TTC549 (cell line): ENCODE results near the gene EIF5B.

ENCODE experiments used
- FAIRE-seq: peaks from 2 replicates; lab custom pipeline; 2012; peaks lifted over from hg19 to GRCh38; lab: Jason Lieb, UNC

The EIF5B gene

GRCh38 chr2:99374747-99375146 is 37.6 kb downstream of the EIF5B start:
- FAIRE-seq, result peak; percentile 39

DNA sequence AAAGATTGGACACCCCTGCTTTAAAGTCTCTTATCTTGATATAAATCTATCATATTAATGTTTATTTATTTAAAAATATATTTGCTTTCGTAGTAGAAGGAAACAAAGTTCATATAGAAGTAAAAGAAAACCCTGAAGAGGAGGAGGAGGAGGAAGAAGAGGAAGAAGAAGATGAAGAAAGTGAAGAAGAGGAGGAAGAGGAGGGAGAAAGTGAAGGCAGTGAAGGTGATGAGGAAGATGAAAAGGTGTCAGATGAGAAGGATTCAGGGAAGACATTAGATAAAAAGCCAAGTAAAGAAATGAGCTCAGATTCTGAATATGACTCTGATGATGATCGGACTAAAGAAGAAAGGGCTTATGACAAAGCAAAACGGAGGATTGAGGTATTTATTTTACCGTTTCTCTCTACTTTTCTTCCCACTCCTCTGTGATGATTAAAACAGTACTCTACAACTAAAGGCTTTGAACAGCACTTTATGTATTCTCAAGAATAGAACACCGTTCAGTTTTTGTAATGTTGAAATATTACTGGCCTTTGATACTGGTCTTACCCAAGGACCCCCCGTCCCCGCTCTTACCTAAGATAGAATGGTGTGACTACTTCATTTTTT is 39.2 kb downstream of the EIF5B start:
- FAIRE-seq, result no peak

DNA sequence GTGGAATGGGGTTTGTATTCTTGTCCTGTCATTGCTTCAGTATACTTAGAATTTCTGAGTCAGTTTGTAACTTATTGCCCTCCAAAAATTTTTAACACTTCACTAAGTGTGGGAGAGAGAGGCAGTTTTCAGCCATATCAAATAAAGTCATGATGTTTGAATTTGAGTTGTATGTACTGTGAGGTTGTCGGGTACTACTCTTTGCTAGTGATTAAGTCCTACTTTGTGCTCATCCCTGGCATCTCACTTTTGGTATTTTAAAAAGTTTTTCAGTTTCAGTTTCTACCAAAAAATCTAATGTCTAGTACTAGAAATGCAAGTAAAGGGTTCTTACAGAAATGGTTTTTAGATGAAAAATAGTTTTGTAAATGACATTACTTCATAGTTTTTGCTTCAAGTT is 40.7 kb downstream of the EIF5B start:
- FAIRE-seq, result no peak

- FAIRE-seq, result no peak
These were observed 43.3 kb downstream of the EIF5B start for GRCh38 chr2:99380376-99381010.

DNA sequence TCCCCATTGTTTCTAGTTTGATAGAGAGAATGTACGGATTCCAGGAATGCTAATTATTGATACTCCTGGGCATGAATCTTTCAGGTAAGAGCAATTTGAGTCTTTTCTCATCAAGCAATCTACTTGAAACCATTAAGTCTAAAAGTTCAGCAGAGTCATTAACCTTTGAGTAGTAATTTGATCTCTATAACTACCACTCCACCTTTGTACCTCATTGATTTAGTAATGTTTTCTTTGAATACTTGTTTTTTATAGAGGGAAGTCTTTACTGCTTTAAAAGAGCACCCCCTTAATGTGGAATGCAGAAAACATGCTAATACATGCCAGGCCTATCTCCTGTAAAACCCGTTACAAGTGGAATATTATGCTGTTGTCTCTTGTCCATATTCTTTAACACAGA is 45.0 kb downstream of the EIF5B start:
- FAIRE-seq, result no peak

DNA sequence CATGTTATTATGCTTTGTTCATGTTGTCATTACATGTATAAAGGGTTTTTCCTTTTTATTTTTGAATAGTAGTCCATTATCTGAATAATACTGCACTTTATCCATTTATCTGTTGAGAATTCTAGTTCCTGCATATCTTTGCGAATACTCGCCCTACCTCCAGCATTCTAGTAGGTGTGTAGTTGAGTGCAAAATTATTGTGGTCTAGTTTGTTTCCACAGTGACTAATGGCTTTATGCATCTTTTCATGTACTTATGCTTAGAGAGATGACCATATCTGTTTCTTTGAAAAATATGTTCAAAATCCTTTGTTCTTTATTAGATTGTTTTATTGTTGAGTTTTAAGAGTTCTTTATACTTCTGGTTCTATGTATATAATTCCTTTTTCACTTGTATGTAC is 48.8 kb downstream of the EIF5B start:
- no peak for FAIRE-seq

DNA sequence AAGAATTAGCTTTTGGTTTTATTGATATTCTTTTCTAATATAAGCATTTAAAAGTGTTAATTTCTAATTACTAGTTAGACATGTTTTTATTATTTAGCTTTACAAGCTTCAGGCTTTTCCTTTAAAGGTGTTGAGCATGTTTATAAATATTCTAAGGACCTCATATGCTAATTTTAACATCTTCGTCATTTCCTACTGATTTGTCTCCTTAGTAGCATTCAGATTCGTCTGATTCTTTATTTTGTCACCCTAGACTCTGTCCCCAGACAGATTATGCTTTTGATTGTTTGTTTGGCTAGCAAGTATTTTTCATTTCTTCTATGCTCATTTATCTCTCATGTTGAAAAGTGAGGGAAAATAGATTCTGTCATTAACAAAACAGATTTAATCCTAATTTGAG is 51.7 kb downstream of the EIF5B start:
- FAIRE-seq, result no peak

DNA sequence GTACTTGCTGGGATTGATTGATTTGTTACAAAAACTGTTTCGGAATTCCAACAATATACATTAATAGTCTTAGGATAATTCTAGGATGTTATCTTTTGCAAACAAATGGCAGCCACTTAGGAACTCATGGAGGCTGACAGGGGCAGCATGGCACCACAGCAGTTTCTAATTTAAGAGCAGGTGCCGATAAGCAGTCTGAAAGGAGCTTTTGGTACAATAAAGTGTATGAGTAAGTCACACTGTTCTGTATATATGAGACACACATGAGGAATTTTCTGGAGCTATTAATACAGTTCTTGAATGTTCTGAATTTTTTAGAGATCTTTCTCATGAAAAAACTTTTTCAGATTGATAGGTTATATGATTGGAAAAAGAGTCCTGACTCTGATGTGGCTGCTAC is 52.2 kb downstream of the EIF5B start:
- no peak for FAIRE-seq

DNA sequence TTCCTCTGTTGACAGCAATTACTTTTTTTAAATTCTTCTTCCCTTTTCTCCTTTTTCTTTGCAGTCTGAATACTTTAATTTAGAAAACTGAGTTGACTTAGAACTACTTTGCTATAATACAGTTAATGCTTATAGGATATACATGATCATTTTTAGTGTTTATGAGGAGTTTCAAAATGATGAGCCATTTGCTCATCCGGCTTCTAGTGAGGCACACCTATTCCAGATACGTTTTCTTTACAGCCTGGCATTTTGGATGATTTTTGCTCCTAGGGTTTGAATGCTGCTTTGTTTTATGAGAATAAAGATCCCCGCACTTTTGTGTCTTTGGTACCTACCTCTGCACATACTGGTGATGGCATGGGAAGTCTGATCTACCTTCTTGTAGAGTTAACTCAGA is 52.8 kb downstream of the EIF5B start:
- FAIRE-seq, result no peak

GRCh38 chr2:99395589-99396130 is 58.5 kb downstream of the EIF5B start:
- FAIRE-seq, result no peak

DNA sequence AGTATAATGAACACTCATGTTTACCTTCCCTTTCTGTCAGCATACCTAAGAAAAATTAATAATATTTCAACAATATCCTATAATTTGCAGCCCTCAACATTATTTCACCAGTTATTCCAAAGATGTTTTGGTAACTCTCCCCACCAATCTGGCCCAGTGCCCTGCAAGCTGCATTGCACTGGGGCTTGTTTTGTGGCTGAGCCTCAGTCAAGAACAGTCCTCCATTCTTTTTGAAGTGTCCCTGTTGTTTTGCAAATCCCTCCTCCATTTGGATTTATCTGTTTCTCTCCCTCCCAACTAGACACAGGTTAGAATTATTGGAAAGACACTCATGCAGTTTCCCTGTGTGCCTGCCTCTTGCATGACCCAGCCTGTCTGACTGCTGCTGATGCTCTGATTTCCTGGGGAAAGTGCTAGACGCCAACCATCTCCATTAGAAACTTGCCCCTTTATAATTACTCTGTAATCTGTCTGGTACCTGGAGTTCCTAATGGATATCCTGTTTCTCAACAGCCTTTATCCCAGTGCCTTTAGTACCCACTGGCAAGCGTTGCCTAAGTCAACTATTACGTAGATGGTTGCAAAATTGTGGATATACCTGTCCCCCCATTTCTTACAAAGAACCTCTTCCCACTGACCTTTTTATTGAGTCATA is 60.2 kb downstream of the EIF5B start:
- FAIRE-seq, result no peak

DNA sequence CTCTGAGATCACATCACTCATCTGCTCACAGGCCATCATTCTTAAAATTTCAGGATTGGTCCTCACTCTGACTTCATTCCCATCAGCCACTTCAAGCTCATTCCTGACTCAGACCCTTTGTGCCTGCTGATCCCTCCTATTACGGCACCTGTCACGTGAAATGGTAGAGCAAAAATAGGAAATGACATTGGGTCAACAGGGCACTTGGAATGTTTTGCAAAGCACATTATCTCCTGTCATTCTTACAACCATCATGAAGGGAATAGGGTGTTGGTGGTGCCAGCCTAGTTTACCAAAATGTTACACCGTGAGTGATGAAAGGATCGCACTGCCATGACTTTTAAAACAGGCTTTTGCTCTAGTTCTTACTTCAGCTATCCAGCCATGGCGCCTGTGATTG is 61.1 kb downstream of the EIF5B start:
- no peak for FAIRE-seq

DNA sequence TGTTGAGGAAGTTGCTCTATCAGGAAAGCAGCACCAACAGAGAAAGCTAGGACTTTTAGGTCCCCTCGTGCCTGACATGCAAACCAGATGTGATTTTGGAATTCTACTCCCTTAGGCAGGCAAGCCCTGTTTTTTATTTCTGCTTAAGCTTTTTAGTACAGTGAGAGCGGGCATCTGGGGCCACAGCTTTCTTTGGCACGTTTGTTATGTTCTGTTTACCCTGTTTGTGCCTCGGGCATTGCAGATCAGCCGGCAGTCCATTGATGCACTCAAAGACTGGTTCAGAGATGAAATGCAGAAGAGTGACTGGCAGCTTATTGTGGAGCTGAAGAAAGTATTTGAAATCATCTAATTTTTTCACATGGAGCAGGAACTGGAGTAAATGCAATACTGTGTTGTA is 61.9 kb downstream of the EIF5B start:
- FAIRE-seq, result no peak

GRCh38 chr2:99399795-99400194 is 62.6 kb downstream of the EIF5B start:
- no peak for FAIRE-seq

GRCh38 chr2:99401841-99402240 is 64.7 kb downstream of the EIF5B start:
- FAIRE-seq, result no peak

DNA sequence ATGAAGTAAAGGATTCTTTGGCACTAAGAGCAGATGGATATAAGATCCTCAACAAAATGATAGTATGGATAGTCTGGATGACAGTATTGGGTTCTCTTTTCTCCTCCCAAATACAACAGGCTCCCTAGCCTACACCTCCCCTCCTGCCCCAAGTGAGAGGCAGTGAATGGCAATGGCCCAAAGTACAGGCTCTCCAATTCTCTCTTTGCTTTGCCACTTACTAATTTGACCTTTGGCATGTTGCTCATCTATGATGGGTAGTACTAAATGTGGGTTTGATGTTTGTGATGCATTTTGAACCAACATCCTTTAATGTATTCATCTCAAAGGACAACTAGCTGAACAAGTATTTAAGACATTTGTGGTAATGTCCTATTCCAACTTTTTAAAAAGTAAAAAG is 65.9 kb downstream of the EIF5B start:
- FAIRE-seq, result no peak

- FAIRE-seq, result no peak
These were observed 66.3 kb downstream of the EIF5B start for GRCh38 chr2:99403524-99403923.

- FAIRE-seq, result no peak
These were observed 67.0 kb downstream of the EIF5B start for GRCh38 chr2:99404039-99404796.

- no peak for FAIRE-seq
These were observed 67.8 kb downstream of the EIF5B start for GRCh38 chr2:99404797-99405669.

GRCh38 chr2:99406137-99406536 is 68.9 kb downstream of the EIF5B start:
- FAIRE-seq, result no peak

DNA sequence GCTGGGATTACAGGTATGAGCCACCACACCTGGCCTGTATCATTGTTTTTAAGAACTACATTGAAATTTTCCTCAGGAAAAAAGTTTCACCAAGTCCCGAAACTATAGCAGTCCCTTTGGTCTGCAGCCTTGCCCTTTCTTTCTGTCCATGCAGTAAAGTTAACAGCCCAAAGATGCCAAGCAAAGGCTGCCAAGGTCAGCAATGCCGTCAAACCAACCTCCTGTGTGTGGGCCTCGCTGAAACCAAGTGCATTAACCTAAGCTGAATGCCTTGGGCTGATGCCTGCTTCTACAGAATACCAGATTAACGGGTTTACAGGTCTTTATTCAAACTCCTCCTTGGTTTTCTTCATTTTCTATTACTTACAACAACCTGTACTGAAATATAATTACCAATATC is 73.1 kb downstream of the EIF5B start:
- no peak for FAIRE-seq

GRCh38 chr2:99414566-99414965 is 77.4 kb downstream of the EIF5B start:
- no peak for FAIRE-seq
